ENCODE results near the gene VMP1.

DNA sequence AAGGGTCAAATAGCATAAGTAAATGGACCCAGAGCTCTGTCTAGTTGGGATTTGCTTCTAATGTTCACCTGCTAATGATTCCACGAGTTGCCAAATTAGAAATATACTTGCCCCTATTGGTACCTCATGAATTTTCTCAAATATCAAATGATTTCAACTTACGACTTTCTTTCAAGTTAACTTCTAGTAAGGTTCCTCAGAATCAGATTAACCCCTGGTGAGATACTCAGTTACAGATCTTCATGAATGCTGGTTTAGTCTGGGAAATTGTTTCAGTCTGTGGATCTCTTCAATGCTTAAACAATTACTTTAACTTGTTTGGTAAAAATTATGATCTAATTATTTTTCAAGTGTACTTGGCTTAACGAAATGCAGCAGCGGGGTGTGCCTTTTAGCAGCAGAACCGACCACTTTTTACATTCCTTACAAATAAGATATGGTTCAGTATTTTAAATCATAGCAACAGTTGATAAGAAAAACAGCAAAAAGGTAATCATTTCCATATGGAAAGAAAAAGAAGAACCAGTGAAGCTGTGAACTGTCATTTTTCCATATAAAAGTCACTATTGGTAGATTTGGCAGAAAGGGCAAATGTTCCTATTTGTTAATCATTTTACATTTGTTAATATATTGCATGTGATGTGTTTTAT lies 150.8 kb downstream of the VMP1 start:
- TF ChIP-seq CTCF (conservative IDR thresholded peaks at IDR 0.05): no peak
- no peak for TF ChIP-seq ZFX (IDR thresholded peaks at IDR 0.05)
